ENCODE results near the gene CHST13.

DNA sequence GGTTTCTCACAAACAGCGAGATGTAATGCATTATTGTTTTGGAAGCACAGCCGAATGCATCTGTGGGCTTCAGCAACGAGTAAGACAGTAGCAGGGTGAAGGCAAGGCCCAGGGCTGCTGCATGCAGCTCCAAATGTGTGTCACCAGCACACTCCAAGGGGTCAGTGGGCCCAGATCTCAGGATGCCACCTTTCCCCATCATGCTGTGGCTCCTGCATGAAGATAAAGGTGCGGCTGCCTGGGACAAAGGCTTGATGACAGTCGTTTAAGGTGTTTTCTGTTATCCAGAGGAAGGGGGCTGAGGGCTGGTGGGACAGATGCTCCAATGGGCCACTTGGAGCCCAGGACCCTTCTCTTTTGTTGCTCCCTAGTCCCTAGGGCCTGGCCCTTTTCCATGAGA, 21.6 kb downstream of the CHST13 start:
- TF ChIP-seq, protein P1, sequence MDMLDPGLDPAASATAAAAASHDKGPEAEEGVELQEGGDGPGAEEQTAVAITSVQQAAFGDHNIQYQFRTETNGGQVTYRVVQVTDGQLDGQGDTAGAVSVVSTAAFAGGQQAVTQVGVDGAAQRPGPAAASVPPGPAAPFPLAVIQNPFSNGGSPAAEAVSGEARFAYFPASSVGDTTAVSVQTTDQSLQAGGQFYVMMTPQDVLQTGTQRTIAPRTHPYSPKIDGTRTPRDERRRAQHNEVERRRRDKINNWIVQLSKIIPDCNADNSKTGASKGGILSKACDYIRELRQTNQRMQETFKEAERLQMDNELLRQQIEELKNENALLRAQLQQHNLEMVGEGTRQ (IDR thresholded peaks at IDR 0.05; ENCODE audit: low read depth, low read length) = no peak
- TF ChIP-seq, protein P2, sequence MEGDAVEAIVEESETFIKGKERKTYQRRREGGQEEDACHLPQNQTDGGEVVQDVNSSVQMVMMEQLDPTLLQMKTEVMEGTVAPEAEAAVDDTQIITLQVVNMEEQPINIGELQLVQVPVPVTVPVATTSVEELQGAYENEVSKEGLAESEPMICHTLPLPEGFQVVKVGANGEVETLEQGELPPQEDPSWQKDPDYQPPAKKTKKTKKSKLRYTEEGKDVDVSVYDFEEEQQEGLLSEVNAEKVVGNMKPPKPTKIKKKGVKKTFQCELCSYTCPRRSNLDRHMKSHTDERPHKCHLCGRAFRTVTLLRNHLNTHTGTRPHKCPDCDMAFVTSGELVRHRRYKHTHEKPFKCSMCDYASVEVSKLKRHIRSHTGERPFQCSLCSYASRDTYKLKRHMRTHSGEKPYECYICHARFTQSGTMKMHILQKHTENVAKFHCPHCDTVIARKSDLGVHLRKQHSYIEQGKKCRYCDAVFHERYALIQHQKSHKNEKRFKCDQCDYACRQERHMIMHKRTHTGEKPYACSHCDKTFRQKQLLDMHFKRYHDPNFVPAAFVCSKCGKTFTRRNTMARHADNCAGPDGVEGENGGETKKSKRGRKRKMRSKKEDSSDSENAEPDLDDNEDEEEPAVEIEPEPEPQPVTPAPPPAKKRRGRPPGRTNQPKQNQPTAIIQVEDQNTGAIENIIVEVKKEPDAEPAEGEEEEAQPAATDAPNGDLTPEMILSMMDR (conservative IDR thresholded peaks at IDR 0.05; ENCODE audit: low read depth, low read length) = no peak
- TF ChIP-seq POLR2A (IDR thresholded peaks at IDR 0.05; ENCODE audit: low read depth, low read length) (no peak), RFX5 (IDR thresholded peaks at IDR 0.05; ENCODE audit: low read depth, low read length) (no peak), RCOR1 (IDR thresholded peaks at IDR 0.05; ENCODE audit: insufficient replicate concordance, low read length) (no peak), CEBPB (IDR thresholded peaks at IDR 0.05; ENCODE audit: low read depth, low read length) (no peak), MAZ (IDR thresholded peaks at IDR 0.05; ENCODE audit: borderline replicate concordance, low read depth, low read length) (no peak), FOS (IDR thresholded peaks at IDR 0.05; ENCODE audit: low read depth, low read length) (no peak)
